Activated CD8-positive, alpha-beta T cell treated with anti-CD3 and anti-CD28 coated beads, Interleukin-2, amount 10 ng/mL, durations not matched to agents 7 days and 5 days (primary cell): ENCODE data around the gene HS3ST3B1. TPM values are rescaled to one million over a fixed set of nuclear protein-coding genes. Genes with fewer than 3 reads are reported as not detected.
A peak's percentile ranks its signal among the peaks of the same experiment; 100 is the strongest.

Experiments used
- ATAC-seq: fragments of 150-1000 bp; cut with Tn5 transposase; one replicate; pipeline ENCODE4 v1.10.0; 2021; ENCODE audit warnings: moderate library complexity
- CTCF ChIA-PET: fragments of 350-600 bp; sonication (Branson Sonifier 250); formaldehyde crosslinking; loops from one replicate; lab custom pipeline; 2021; ENCODE audit warnings: antibody characterized with exemption; lab: Charles Lee
- POLR2A ChIA-PET: fragments of 350-600 bp; sonication (Branson Sonifier 250); formaldehyde crosslinking; loops from one replicate; lab custom pipeline; 2021; ENCODE audit warnings: antibody characterized with exemption; lab: Charles Lee
- DNase-seq: peaks from one replicate; pipeline ENCODE4 v3.0.0-alpha.2; 2020
- H3K27ac Mint-ChIP-seq: one replicate; pipeline ENCODE4 v1.8.0; 2021; ENCODE audit warnings: mild to moderate bottlenecking, mixed read lengths
- H3K27me3 Mint-ChIP-seq: one replicate; pipeline ENCODE4 v1.8.0; 2021; ENCODE audit warnings: low read depth, mixed read lengths
- H3K36me3 Mint-ChIP-seq: one replicate; pipeline ENCODE4 v1.8.0; 2021; ENCODE audit warnings: low read depth, mixed read lengths
- H3K4me1 Mint-ChIP-seq: one replicate; pipeline ENCODE4 v1.8.0; 2021; ENCODE audit warnings: low read depth, mixed read lengths
- H3K4me3 Mint-ChIP-seq: one replicate; pipeline ENCODE4 v1.8.0; 2021; ENCODE audit warnings: mild to moderate bottlenecking, mixed read lengths
- H3K9me3 Mint-ChIP-seq: one replicate; pipeline ENCODE4 v1.8.0; 2022; ENCODE audit warnings: mixed read lengths; ENCODE audit not compliant: insufficient read depth
- total RNA-seq, 2 experiments: library from RNA; stranded (reverse); gene quantifications; one replicate each; pipeline ENCODE4 v1.2.3, GENCODE V29; 2021

HS3ST3B1 gene
- total RNA-seq, 2 experiments from 2014 or later = 9.9 to 10.3 TPM

DNA sequence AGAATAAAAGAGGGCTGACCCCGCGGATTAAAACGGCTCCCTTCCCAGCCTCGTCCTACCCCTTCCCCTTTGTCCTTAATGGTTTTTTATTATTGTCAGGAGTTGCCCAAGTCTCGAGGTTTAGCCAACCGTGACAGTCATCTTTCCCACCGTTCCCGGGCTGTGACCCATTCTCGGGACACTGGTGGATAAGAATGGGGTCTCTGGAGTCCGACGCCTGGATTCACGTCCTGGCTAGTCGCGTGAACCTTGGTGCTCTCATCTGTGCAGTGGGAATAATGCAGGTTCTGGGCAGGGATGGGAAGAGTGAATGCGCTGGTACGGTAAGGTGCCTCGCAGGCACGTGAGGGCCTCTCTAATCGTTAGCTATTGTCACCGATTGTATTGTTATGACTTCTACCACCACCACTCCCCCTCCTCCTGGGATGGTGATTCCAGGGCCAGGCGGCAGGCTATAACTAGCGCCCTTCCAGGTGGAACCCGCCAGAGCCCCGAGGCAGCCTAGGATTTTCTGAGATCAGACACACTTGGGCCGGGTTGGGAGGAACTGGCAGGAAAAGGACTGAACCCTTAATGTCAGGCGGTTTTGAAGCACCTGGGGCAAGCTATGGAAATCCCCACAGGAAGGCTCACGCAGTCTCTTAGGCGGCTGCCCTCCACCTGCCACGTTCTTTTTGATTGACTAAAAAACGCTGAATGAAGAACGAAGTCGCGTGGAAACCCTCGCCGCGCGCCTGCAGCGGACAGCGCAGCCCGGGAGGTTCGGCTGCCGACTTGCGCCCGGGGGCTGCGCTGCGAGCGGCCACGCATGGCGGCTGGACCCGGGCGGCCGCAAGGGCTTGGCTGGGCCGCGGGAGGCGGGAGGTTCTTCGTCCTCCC lies 2.7 kb downstream of the HS3ST3B1 start:
- peak overlapping the region; percentile 94 for H3K4me3 Mint-ChIP-seq
- H3K27ac Mint-ChIP-seq = no peak overlapping the region
- ATAC-seq (no peak), DNase-seq (no peak)
- peaks cover 11% of the 10 kb centered on the region for H3K36me3 Mint-ChIP-seq
- H3K9me3 Mint-ChIP-seq = no peaks in the 10 kb centered on the region
- ChIA-PET POLR2A (interaction anchor here (0.5 to 2.3 kb wide), 3 partner anchors 100 to 398 kb away, joined by 3 to 7 read pairs (median 3); partner anchors contain the start of gene COX10), CTCF (interaction anchor here (0.6 to 3.9 kb wide), 6 partner anchors 20 to 707 kb away, joined by 3 to 62 read pairs (median 3); no protein-coding TSS in a partner anchor)
- peaks cover 68% of the 10 kb centered on the region for H3K4me1 Mint-ChIP-seq
- H3K27me3 Mint-ChIP-seq = peaks cover 8% of the 10 kb centered on the region

DNA sequence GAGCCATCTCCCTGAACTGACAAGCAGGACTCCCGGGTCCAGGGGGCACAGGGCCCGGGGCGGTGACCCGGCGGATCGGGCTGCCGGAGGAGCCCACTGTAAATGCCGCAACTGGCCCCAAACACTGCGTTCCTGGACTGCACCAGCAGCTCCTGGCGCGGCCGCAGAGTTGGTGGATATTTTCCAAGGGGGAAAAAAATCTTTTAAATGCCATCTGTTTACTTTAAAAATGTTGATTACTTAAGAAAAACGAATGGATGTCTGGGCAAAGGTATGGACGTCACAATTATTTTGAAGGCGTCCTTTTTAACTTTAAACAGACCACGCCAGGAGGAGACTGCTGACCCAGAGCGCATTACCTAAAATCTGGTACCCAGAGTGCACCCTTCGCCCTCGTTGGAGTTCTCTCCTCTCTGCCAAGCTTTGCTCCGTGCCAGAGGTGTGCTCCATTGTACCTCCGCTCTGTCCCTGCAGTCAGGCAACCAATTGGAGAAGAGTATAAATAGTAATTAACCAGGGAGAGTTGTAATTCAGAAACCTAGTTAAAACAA lies 3.4 kb downstream of the HS3ST3B1 start:
- Mint-ChIP-seq H3K9me3 (no peaks in the 10 kb centered on the region), H3K27me3 (peaks cover 1% of the 10 kb centered on the region), H3K36me3 (peaks cover 11% of the 10 kb centered on the region), H3K27ac (no peak overlapping the region), H3K4me1 (peaks cover 65% of the 10 kb centered on the region), H3K4me3 (peak overlapping the region; percentile 18)
- ATAC-seq = no peak
- POLR2A ChIA-PET = no interaction called here
- CTCF ChIA-PET = interaction anchor here (1.4 kb wide), 1 partner anchor 19 kb away, joined by 3 read pairs; no protein-coding TSS in a partner anchor
- DNase-seq = no peak

- DNase-seq (no peak), ATAC-seq (no peak)
- H3K4me1 Mint-ChIP-seq = peaks cover 62% of the 10 kb centered on the region
- no peaks in the 10 kb centered on the region for H3K9me3 Mint-ChIP-seq
- H3K4me3 Mint-ChIP-seq = peak overlapping the region; percentile 18
- ChIA-PET CTCF (interaction anchor here (1.4 kb wide), 1 partner anchor 18 kb away, joined by 3 read pairs; no protein-coding TSS in a partner anchor), POLR2A (no interaction called here)
- H3K36me3 Mint-ChIP-seq = peaks cover 11% of the 10 kb centered on the region
- H3K27me3 Mint-ChIP-seq = no peaks in the 10 kb centered on the region
- H3K27ac Mint-ChIP-seq = no peak overlapping the region
These were observed 4.1 kb downstream of the HS3ST3B1 start for GRCh38 chr17:14304773-14305517.

DNA sequence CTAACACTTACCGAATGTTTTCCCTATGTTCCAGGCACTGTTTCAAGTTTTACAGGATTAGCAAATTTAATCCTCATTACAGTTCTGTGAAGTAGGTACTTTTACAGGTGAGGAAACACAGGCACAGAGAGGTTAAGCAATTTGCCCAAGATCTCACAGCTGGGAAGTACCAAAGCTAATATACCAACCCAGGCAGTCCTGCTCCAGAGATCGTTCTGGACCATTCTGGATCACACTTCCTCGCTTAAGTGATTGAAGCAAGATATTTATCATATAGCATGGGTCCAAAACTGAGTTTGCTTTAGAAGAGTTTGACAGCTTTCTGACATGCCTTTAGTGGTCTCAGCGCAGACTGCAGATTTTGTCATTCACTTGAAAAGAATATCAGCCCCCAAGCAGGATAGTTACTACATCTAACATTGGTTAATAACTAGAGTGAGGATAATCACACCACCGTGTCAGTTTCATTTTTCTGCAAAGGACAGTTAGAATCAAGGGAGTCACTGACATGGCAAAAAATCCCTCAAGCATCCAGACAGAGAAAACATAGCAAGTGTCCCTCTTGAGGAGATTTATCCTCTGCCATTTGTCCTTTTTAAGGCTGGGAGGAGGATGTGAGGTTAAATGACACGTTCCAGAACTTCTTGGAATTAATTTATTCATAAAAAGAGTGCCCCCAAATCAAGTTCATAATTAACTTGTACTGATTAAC lies 5.1 kb downstream of the HS3ST3B1 start:
- H3K27ac Mint-ChIP-seq = no peak overlapping the region
- H3K36me3 Mint-ChIP-seq = peaks cover 14% of the 10 kb centered on the region
- DNase-seq (no peak), ATAC-seq (no peak)
- H3K4me3 Mint-ChIP-seq = no peak overlapping the region
- ChIA-PET POLR2A (no interaction called here), CTCF (interaction anchor here (1.3 kb wide), 1 partner anchor 712 kb away, joined by 3 read pairs; no protein-coding TSS in a partner anchor)
- no peaks in the 10 kb centered on the region for H3K9me3 Mint-ChIP-seq
- peaks cover 63% of the 10 kb centered on the region for H3K4me1 Mint-ChIP-seq
- H3K27me3 Mint-ChIP-seq = no peaks in the 10 kb centered on the region

- H3K27me3 Mint-ChIP-seq = no peaks in the 10 kb centered on the region
- DNase-seq (no peak), ATAC-seq (no peak)
- no peak overlapping the region for H3K4me3 Mint-ChIP-seq
- H3K4me1 Mint-ChIP-seq = peaks cover 63% of the 10 kb centered on the region
- ChIA-PET CTCF (interaction anchor here (1.3 kb wide), 1 partner anchor 712 kb away, joined by 3 read pairs; no protein-coding TSS in a partner anchor), POLR2A (no interaction called here)
- H3K36me3 Mint-ChIP-seq = peaks cover 13% of the 10 kb centered on the region
- H3K9me3 Mint-ChIP-seq = no peaks in the 10 kb centered on the region
- H3K27ac Mint-ChIP-seq = no peak overlapping the region
These were observed 5.7 kb downstream of the HS3ST3B1 start for GRCh38 chr17:14306596-14306995.

- Mint-ChIP-seq H3K27me3 (no peaks in the 10 kb centered on the region), H3K9me3 (no peaks in the 10 kb centered on the region), H3K36me3 (peaks cover 19% of the 10 kb centered on the region), H3K27ac (no peak overlapping the region), H3K4me3 (no peak overlapping the region), H3K4me1 (peaks cover 62% of the 10 kb centered on the region)
- ChIA-PET POLR2A (interaction anchor here (1.1 kb wide), 1 partner anchor 121 kb away, joined by 4 read pairs; no protein-coding TSS in a partner anchor), CTCF (no interaction called here)
- no peak for ATAC-seq
- no peak for DNase-seq
These were observed 6.7 kb downstream of the HS3ST3B1 start for GRCh38 chr17:14307560-14308024.

GRCh38 chr17:14308636-14308964 lies 7.7 kb downstream of the HS3ST3B1 start:
- H3K27me3 Mint-ChIP-seq = no peaks in the 10 kb centered on the region
- no peaks in the 10 kb centered on the region for H3K9me3 Mint-ChIP-seq
- H3K36me3 Mint-ChIP-seq = peaks cover 23% of the 10 kb centered on the region
- H3K27ac Mint-ChIP-seq = peak overlapping the region; percentile 3
- DNase-seq = no peak
- peak overlapping the region; percentile 76 for H3K4me3 Mint-ChIP-seq
- CTCF ChIA-PET = interaction anchor here (1.5 kb wide), 1 partner anchor 120 kb away, joined by 4 read pairs; no protein-coding TSS in a partner anchor
- no peak for ATAC-seq
- peaks cover 54% of the 10 kb centered on the region for H3K4me1 Mint-ChIP-seq
- POLR2A ChIA-PET = interaction anchor here (1.5 kb wide), 1 partner anchor 8 kb away, joined by 7 read pairs; the partner anchor contains the start of gene HS3ST3B1

DNA sequence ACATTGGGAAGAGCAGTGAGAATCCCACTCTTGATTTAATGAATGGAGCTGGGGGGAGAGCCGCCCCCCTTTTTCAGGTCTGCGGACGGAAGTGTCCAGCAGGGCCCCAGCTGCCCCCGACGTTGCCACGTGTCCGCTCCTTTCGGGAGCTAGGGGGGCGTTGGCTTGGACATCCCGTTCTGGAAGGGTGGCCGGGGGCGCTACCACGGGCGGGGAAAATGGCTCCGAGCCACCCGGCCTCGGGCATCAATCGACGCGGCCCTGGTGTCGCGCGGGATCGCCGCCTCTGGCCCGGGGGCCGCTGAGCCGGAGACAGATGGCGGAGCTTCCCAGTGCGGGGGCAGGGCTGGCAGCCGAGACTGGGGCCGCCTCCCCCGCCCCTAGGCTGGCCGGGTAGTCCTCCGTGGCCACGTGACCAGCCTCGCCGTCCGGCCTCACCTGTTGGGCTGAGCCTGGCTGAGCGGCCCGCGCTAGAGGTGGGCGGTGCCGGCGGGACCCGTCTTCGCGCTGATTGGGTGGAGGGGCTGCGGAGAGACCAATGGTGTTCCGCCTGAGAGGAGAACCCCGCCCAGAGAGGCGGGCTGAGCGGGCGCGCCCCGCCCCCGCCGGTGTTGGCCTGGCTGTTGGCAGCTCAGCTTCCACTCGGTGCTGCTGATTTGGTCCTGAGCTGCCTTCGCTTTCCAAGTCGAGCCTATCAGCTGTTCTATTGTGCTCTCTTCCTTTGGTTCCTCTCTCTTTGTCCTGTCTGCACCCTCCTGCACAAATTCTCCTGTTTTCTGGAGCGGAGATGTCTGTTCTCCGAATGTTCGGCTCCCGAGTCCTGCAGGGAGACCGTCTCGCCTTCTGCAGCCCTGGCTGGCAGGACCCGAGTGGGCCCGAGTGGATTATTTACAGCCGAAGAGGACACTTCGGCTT lies 8.3 kb downstream of the HS3ST3B1 start:
- ChIA-PET CTCF (interaction anchor here (0.9 to 1.5 kb wide), 2 partner anchors 9 to 119 kb away, joined by 3 to 4 read pairs; partner anchors contain the start of gene HS3ST3B1), POLR2A (interaction anchor here (0.8 to 1.5 kb wide), 2 partner anchors 9 to 1291 kb away, joined by 3 to 7 read pairs; partner anchors contain the start of gene HS3ST3B1)
- H3K36me3 Mint-ChIP-seq = peaks cover 21% of the 10 kb centered on the region
- H3K27me3 Mint-ChIP-seq = no peaks in the 10 kb centered on the region
- ATAC-seq (peak; percentile 100), DNase-seq (peak; percentile 92)
- H3K4me1 Mint-ChIP-seq = peaks cover 50% of the 10 kb centered on the region
- peak overlapping the region; percentile 76 for H3K4me3 Mint-ChIP-seq
- H3K27ac Mint-ChIP-seq = peak overlapping the region; percentile 3
- no peaks in the 10 kb centered on the region for H3K9me3 Mint-ChIP-seq

- CTCF ChIA-PET = interaction anchor here (1.5 kb wide), 1 partner anchor 118 kb away, joined by 4 read pairs; no protein-coding TSS in a partner anchor
- DNase-seq (no peak), ATAC-seq (no peak)
- no peaks in the 10 kb centered on the region for H3K9me3 Mint-ChIP-seq
- POLR2A ChIA-PET = interaction anchor here (0.6 kb wide), 1 partner anchor 9 kb away, joined by 3 read pairs; the partner anchor contains the start of gene HS3ST3B1
- H3K4me3 Mint-ChIP-seq = no peak overlapping the region
- H3K36me3 Mint-ChIP-seq = peaks cover 24% of the 10 kb centered on the region
- no peaks in the 10 kb centered on the region for H3K27me3 Mint-ChIP-seq
- H3K27ac Mint-ChIP-seq = no peak overlapping the region
- peaks cover 41% of the 10 kb centered on the region for H3K4me1 Mint-ChIP-seq
These were observed 9.2 kb downstream of the HS3ST3B1 start for GRCh38 chr17:14310101-14310500.

GRCh38 chr17:14310605-14311004 lies 9.7 kb downstream of the HS3ST3B1 start:
- POLR2A ChIA-PET = interaction anchor here (0.6 kb wide), 1 partner anchor 10 kb away, joined by 3 read pairs; the partner anchor contains the start of gene HS3ST3B1
- ATAC-seq = no peak
- DNase-seq = no peak
- no peaks in the 10 kb centered on the region for H3K9me3 Mint-ChIP-seq
- H3K27ac Mint-ChIP-seq = no peak overlapping the region
- H3K4me1 Mint-ChIP-seq = peaks cover 36% of the 10 kb centered on the region
- H3K27me3 Mint-ChIP-seq = no peaks in the 10 kb centered on the region
- peaks cover 24% of the 10 kb centered on the region for H3K36me3 Mint-ChIP-seq
- CTCF ChIA-PET = no interaction called here
- H3K4me3 Mint-ChIP-seq = peak overlapping the region; percentile 10
